Kidney epithelial cell (primary cell): ENCODE results near the gene TNFRSF6B. TPM values are rescaled to one million over a fixed set of nuclear protein-coding genes. Genes with fewer than 3 reads are reported as not detected.
A peak's percentile ranks its signal among the peaks of the same experiment; 100 is the strongest.

Experiments used
- DNase-seq: peaks from one replicate; pipeline ENCODE4 v3.0.0-alpha.2; 2010; ENCODE audit warnings: low read depth
- H3K27me3 ChIP-seq: 2 replicates; pipeline ENCODE4 v1.6.0; 2011; ENCODE audit warnings: low read length; ENCODE audit not compliant: control insufficient read depth, insufficient read depth
- H3K36me3 ChIP-seq: 2 replicates; pipeline ENCODE4 v1.5.1; 2011; ENCODE audit warnings: low read length; ENCODE audit not compliant: control insufficient read depth, insufficient read depth
- H3K4me3 ChIP-seq: 2 replicates; pipeline ENCODE4 v1.5.1; 2011; ENCODE audit warnings: low read depth, mild to moderate bottlenecking, control low read depth, low read length
- CTCF ChIP-seq: IDR thresholded peaks from 2 replicates; pipeline ENCODE4 v1.5.1; 2011; ENCODE audit warnings: mild to moderate bottlenecking, moderate library complexity, low read length, control low read depth, inconsistent platforms; ENCODE audit not compliant: insufficient read depth, poor library complexity, severe bottlenecking
- total RNA-seq: library from RNA; depleted of rRNA; stranded (reverse); fragments of >200 nt; gene quantifications from 2 replicates; pipeline ENCODE4 v1.2.3, GENCODE V29; 2015

Gene TNFRSF6B
- total RNA-seq, 1 donor from 2014 or later = 97.0 TPM

- H3K36me3 ChIP-seq = peaks cover 3% of the 10 kb centered on the region
- no peak for TF ChIP-seq CTCF
- H3K4me3 ChIP-seq = no peak overlapping the region
- H3K27me3 ChIP-seq = no peaks in the 10 kb centered on the region
- no peak for DNase-seq
Measured at GRCh38 chr20:63738687-63739129, 42.3 kb downstream of the TNFRSF6B start.

- DNase-seq = no peak
- peaks cover 3% of the 10 kb centered on the region for H3K36me3 ChIP-seq
- H3K27me3 ChIP-seq = no peaks in the 10 kb centered on the region
- TF ChIP-seq CTCF = no peak
- H3K4me3 ChIP-seq = peak within 1 kb of the TSS; percentile 57
Measured at GRCh38 chr20:63739130-63740069, 42.9 kb downstream of the TNFRSF6B start, which contains the start of gene SLC2A4RG. Gene SLC2A4RG (plus strand): TSS chr20:63739776. CDS start chr20:63739913, 137 bp downstream.

GRCh38 chr20:63740070-63740626 lies 43.7 kb downstream of the TNFRSF6B start:
- H3K36me3 ChIP-seq = peaks cover 2% of the 10 kb centered on the region
- peak overlapping the region; percentile 57 for H3K4me3 ChIP-seq
- H3K27me3 ChIP-seq = no peaks in the 10 kb centered on the region
- no peak for DNase-seq
- TF ChIP-seq CTCF = no peak

GRCh38 chr20:63740627-63741353 lies 44.3 kb downstream of the TNFRSF6B start:
- TF ChIP-seq CTCF = peak; percentile 19
- Histone ChIP-seq H3K4me3 (peak overlapping the region; percentile 57), H3K36me3 (peaks cover 2% of the 10 kb centered on the region), H3K27me3 (no peaks in the 10 kb centered on the region)
- DNase-seq = peak; percentile 16

- TF ChIP-seq CTCF = no peak
- H3K27me3 ChIP-seq = no peaks in the 10 kb centered on the region
- peak overlapping the region; percentile 57 for H3K4me3 ChIP-seq
- peaks cover 2% of the 10 kb centered on the region for H3K36me3 ChIP-seq
- DNase-seq = no peak
Measured at GRCh38 chr20:63741354-63741675, 44.9 kb downstream of the TNFRSF6B start.
